ENCODE measurements around the gene MAVS.
A peak's percentile ranks its signal among the peaks of the same experiment; 100 is the strongest.
"Not testable (repeated sequence)": the region's sequence is repeated elsewhere in the genome, so short reads cannot be mapped to it uniquely, and the experiment has no call there.

Gene MAVS

GRCh38 chr20:3901706-3902440, 55.2 kb downstream of the MAVS start:
- H3K4me3 ChIP-seq (ENCODE audit: insufficient read depth, low read length, poor library complexity, severe bottlenecking) = no peak overlapping the region
- H3K4me2 ChIP-seq (ENCODE audit: low read depth, low read length, poor library complexity, severe bottlenecking) = peak overlapping the region; percentile 13
- H3F3A ChIP-seq (ENCODE audit: insufficient read depth) = peaks cover 8% of the 10 kb centered on the region
- no peaks in the 10 kb centered on the region for H3K9me3 ChIP-seq (ENCODE audit: insufficient read depth, low read length)
- H4K20me1 ChIP-seq (ENCODE audit: low read depth, low read length) = peaks cover 41% of the 10 kb centered on the region
- H3K27me3 ChIP-seq (ENCODE audit: low read length) = no peaks in the 10 kb centered on the region
- no peak overlapping the region for H3K27ac ChIP-seq (ENCODE audit: low read depth, low read length)
- H3K9me2 ChIP-seq (replicated peaks; ENCODE audit: insufficient read depth, low read length) = no peaks in the 10 kb centered on the region
- peaks cover 100% of the 10 kb centered on the region for H3K79me2 ChIP-seq (ENCODE audit: insufficient read depth, low read length)
- no peak overlapping the region for H2AFZ ChIP-seq (ENCODE audit: low read depth, low read length, severe bottlenecking)
- TF ChIP-seq EZH2phosphoT487 (conservative IDR thresholded peaks at IDR 0.05; ENCODE audit: low read length) = no peak
- H3K9ac ChIP-seq (ENCODE audit: low read length) = no peak overlapping the region
- H3K36me3 ChIP-seq (ENCODE audit: low read length) = no peaks in the 10 kb centered on the region

- Histone ChIP-seq H3K36me3 (ENCODE audit: low read length) (no peaks in the 10 kb centered on the region), H3K79me2 (ENCODE audit: insufficient read depth, low read length) (peaks cover 100% of the 10 kb centered on the region), H3K4me3 (ENCODE audit: insufficient read depth, low read length, poor library complexity, severe bottlenecking) (no peak overlapping the region), H3K27ac (ENCODE audit: low read depth, low read length) (no peak overlapping the region), H3F3A (ENCODE audit: insufficient read depth) (peaks cover 8% of the 10 kb centered on the region), H3K9me2 (replicated peaks; ENCODE audit: insufficient read depth, low read length) (no peaks in the 10 kb centered on the region), H3K4me2 (ENCODE audit: low read depth, low read length, poor library complexity, severe bottlenecking) (no peak overlapping the region), H3K27me3 (ENCODE audit: low read length) (no peaks in the 10 kb centered on the region), H2AFZ (ENCODE audit: low read depth, low read length, severe bottlenecking) (no peak overlapping the region), H3K9ac (ENCODE audit: low read length) (no peak overlapping the region), H4K20me1 (ENCODE audit: low read depth, low read length) (peaks cover 42% of the 10 kb centered on the region), H3K9me3 (ENCODE audit: insufficient read depth, low read length) (no peaks in the 10 kb centered on the region)
- TF ChIP-seq CTCF (IDR thresholded peaks at IDR 0.05; ENCODE audit: insufficient read depth, low read length, poor library complexity, severe bottlenecking) = no peak
- no peak for TF ChIP-seq EZH2phosphoT487 (conservative IDR thresholded peaks at IDR 0.05; ENCODE audit: low read length)
Observed at GRCh38 chr20:3902446-3902845, 55.8 kb downstream of the MAVS start.

GRCh38 chr20:3904224-3904623, 57.6 kb downstream of the MAVS start:
- Histone ChIP-seq H2AFZ (ENCODE audit: low read depth, low read length, severe bottlenecking) (no peak overlapping the region), H3K4me3 (ENCODE audit: insufficient read depth, low read length, poor library complexity, severe bottlenecking) (no peak overlapping the region), H3K36me3 (ENCODE audit: low read length) (peaks cover 12% of the 10 kb centered on the region; the same call in 1 of the 2 replicates), H3K9me3 (ENCODE audit: insufficient read depth, low read length) (no peaks in the 10 kb centered on the region), H3K27me3 (ENCODE audit: low read length) (no peaks in the 10 kb centered on the region), H3F3A (ENCODE audit: insufficient read depth) (peaks cover 8% of the 10 kb centered on the region), H3K9ac (ENCODE audit: low read length) (no peak overlapping the region), H3K9me2 (replicated peaks; ENCODE audit: insufficient read depth, low read length) (no peaks in the 10 kb centered on the region), H3K79me2 (ENCODE audit: insufficient read depth, low read length) (peaks cover 100% of the 10 kb centered on the region), H3K4me2 (ENCODE audit: low read depth, low read length, poor library complexity, severe bottlenecking) (no peak overlapping the region), H3K27ac (ENCODE audit: low read depth, low read length) (no peak overlapping the region), H4K20me1 (ENCODE audit: low read depth, low read length) (peaks cover 52% of the 10 kb centered on the region)
- TF ChIP-seq CTCF (IDR thresholded peaks at IDR 0.05; ENCODE audit: insufficient read depth, low read length, poor library complexity, severe bottlenecking) = no peak
- TF ChIP-seq EZH2phosphoT487 (conservative IDR thresholded peaks at IDR 0.05; ENCODE audit: low read length) = no peak

- Histone ChIP-seq H3K9me2 (replicated peaks; ENCODE audit: insufficient read depth, low read length) (no peaks in the 10 kb centered on the region), H3K27me3 (ENCODE audit: low read length) (no peaks in the 10 kb centered on the region), H3K36me3 (ENCODE audit: low read length) (peaks cover 14% of the 10 kb centered on the region; the same call in 1 of the 2 replicates), H3K9me3 (ENCODE audit: insufficient read depth, low read length) (no peaks in the 10 kb centered on the region), H3K27ac (ENCODE audit: low read depth, low read length) (no peak overlapping the region), H2AFZ (ENCODE audit: low read depth, low read length, severe bottlenecking) (no peak overlapping the region), H3F3A (ENCODE audit: insufficient read depth) (peaks cover 9% of the 10 kb centered on the region), H3K9ac (ENCODE audit: low read length) (no peak overlapping the region), H4K20me1 (ENCODE audit: low read depth, low read length) (peaks cover 49% of the 10 kb centered on the region), H3K4me3 (ENCODE audit: insufficient read depth, low read length, poor library complexity, severe bottlenecking) (no peak overlapping the region), H3K79me2 (ENCODE audit: insufficient read depth, low read length) (peaks cover 100% of the 10 kb centered on the region), H3K4me2 (ENCODE audit: low read depth, low read length, poor library complexity, severe bottlenecking) (no peak overlapping the region)
- TF ChIP-seq EZH2phosphoT487 (conservative IDR thresholded peaks at IDR 0.05; ENCODE audit: low read length) (no peak), CTCF (IDR thresholded peaks at IDR 0.05; ENCODE audit: insufficient read depth, low read length, poor library complexity, severe bottlenecking) (no peak)
Observed at GRCh38 chr20:3904857-3905256, 58.2 kb downstream of the MAVS start.

GRCh38 chr20:3906744-3907721, 60.4 kb downstream of the MAVS start:
- not testable (repeated sequence) for H3K9me3 ChIP-seq (ENCODE audit: insufficient read depth, low read length); H3K9me2 ChIP-seq (replicated peaks; ENCODE audit: insufficient read depth, low read length); H3K4me3 ChIP-seq (ENCODE audit: insufficient read depth, low read length, poor library complexity, severe bottlenecking); H3K27me3 ChIP-seq (ENCODE audit: low read length); H3K4me2 ChIP-seq (ENCODE audit: low read depth, low read length, poor library complexity, severe bottlenecking); H3K27ac ChIP-seq (ENCODE audit: low read depth, low read length); H2AFZ ChIP-seq (ENCODE audit: low read depth, low read length, severe bottlenecking); H3F3A ChIP-seq (ENCODE audit: insufficient read depth); H3K9ac ChIP-seq (ENCODE audit: low read length)
- Histone ChIP-seq H3K36me3 (ENCODE audit: low read length) (peaks cover 26% of the 10 kb centered on the region), H3K79me2 (ENCODE audit: insufficient read depth, low read length) (peaks cover 96% of the 10 kb centered on the region), H4K20me1 (ENCODE audit: low read depth, low read length) (peaks cover 48% of the 10 kb centered on the region)
